DND-41 (cell line): Measurements from ENCODE around the gene CRIP1.

Source experiments
- ATAC-seq: fragments of 200-7000 bp; cut with Tn5 transposase; 3 replicates; pipeline ENCODE4 v1.9.1; 2021; ENCODE audit warnings: low read depth; ENCODE audit not compliant: insufficient read depth
- DNase-seq: peaks from one replicate; pipeline ENCODE4 v3.0.0-alpha.2; 2020
- H2AFZ ChIP-seq: 2 replicates; pipeline ENCODE4 v1.6.0; 2012; ENCODE audit warnings: low read depth, low read length
- H3K27ac ChIP-seq: 2 replicates; pipeline ENCODE4 v1.5.1; 2012; ENCODE audit warnings: low read length, inconsistent platforms
- H3K27me3 ChIP-seq: fragments of 200-600 bp; sonication (generic); 2 replicates; pipeline ENCODE4 v1.6.0; 2012; ENCODE audit warnings: low read length, mild to moderate bottlenecking, inconsistent platforms; ENCODE audit not compliant: insufficient read depth, poor library complexity
- H3K36me3 ChIP-seq: 2 replicates; pipeline ENCODE4 v1.5.1; 2012; ENCODE audit warnings: low read length, inconsistent platforms; ENCODE audit not compliant: insufficient read depth
- H3K4me1 ChIP-seq: 2 replicates; pipeline ENCODE4 v1.5.1; 2012; ENCODE audit warnings: mild to moderate bottlenecking, low read length; ENCODE audit not compliant: insufficient read depth
- H3K4me2 ChIP-seq: 2 replicates; pipeline ENCODE4 v1.6.0; 2012; ENCODE audit warnings: mild to moderate bottlenecking, moderate library complexity, low read length, inconsistent platforms; ENCODE audit not compliant: insufficient read depth
- H3K4me3 ChIP-seq, 2 experiments: fragments of 200-600 bp in 1 of 2; shearing (Covaris generic) in 1 of 2; 2 replicates each; pipeline ENCODE4 v1.5.1; 2012 to 2016; ENCODE audit warnings: inconsistent platforms in 2 of 2, low read length in 2 of 2, mild to moderate bottlenecking in 2 of 2, low read depth in 1 of 2, moderate library complexity in 1 of 2
- H3K79me2 ChIP-seq: 2 replicates; pipeline ENCODE4 v1.6.0; 2012; ENCODE audit warnings: low read length, inconsistent platforms; ENCODE audit not compliant: insufficient read depth
- H3K9ac ChIP-seq: 2 replicates; pipeline ENCODE4 v1.6.0; 2012; ENCODE audit warnings: low read depth, mild to moderate bottlenecking, inconsistent platforms, low read length, moderate library complexity
- H3K9me3 ChIP-seq: 2 replicates; pipeline ENCODE4 v1.5.1; 2012; ENCODE audit warnings: low read length, moderate library complexity, mild to moderate bottlenecking, inconsistent platforms; ENCODE audit not compliant: insufficient read depth, severe bottlenecking
- H4K20me1 ChIP-seq: 2 replicates; pipeline ENCODE4 v1.6.0; 2012; ENCODE audit warnings: low read length; ENCODE audit not compliant: insufficient read depth
- CTCF ChIP-seq: IDR thresholded peaks from 2 replicates; pipeline ENCODE4 v1.5.1; 2012; ENCODE audit warnings: borderline replicate concordance, low read length, moderate library complexity, mild to moderate bottlenecking; ENCODE audit not compliant: poor library complexity, severe bottlenecking; ENCODE audit errors: extremely low read depth
- EZH2 ChIP-seq: IDR thresholded peaks from 3 replicates; pipeline ENCODE4 v1.6.1; 2012; ENCODE audit warnings: borderline replicate concordance, low read depth, mild to moderate bottlenecking, moderate library complexity, low read length, inconsistent platforms; ENCODE audit not compliant: severe bottlenecking

Gene CRIP1

GRCh38 chr14:105500036-105500725, 13.5 kb downstream of the CRIP1 start:
- TF ChIP-seq CTCF (no peak), EZH2 (no peak)
- no peak for DNase-seq
- no peaks in the 10 kb centered on the region for H3K4me1 ChIP-seq
- H3K27ac ChIP-seq: no peak overlapping the region
- H3K36me3 ChIP-seq: peaks cover 25% of the 10 kb centered on the region
- ATAC-seq: no peak
- H3K9ac ChIP-seq: no peak overlapping the region
- H3K79me2 ChIP-seq: no peaks in the 10 kb centered on the region
- H2AFZ ChIP-seq: no peak overlapping the region
- H3K4me3 ChIP-seq: no peak overlapping the region
- H3K27me3 ChIP-seq: no peaks in the 10 kb centered on the region
- no peak overlapping the region for H3K4me2 ChIP-seq
- H4K20me1 ChIP-seq: peaks cover 33% of the 10 kb centered on the region
- no peaks in the 10 kb centered on the region for H3K9me3 ChIP-seq

- H3K9me3 ChIP-seq: no peaks in the 10 kb centered on the region
- H3K4me1 ChIP-seq: no peaks in the 10 kb centered on the region
- H3K9ac ChIP-seq: no peak overlapping the region
- no peaks in the 10 kb centered on the region for H3K27me3 ChIP-seq
- no peak overlapping the region for H2AFZ ChIP-seq
- no peak overlapping the region for H3K27ac ChIP-seq
- no peaks in the 10 kb centered on the region for H3K79me2 ChIP-seq
- no peak overlapping the region for H3K4me2 ChIP-seq
- no peak overlapping the region for H3K4me3 ChIP-seq
- H4K20me1 ChIP-seq: peaks cover 28% of the 10 kb centered on the region
- no peak for DNase-seq
- TF ChIP-seq CTCF (no peak), EZH2 (no peak)
- 0 out of 3 replicates have a peak, but pooled peaks have one; percentile 5 for ATAC-seq
- peaks cover 25% of the 10 kb centered on the region for H3K36me3 ChIP-seq
These were observed 14.0 kb downstream of the CRIP1 start for GRCh38 chr14:105500726-105501101.

GRCh38 chr14:105501504-105502291, 15.0 kb downstream of the CRIP1 start:
- Histone ChIP-seq H3K4me2 (no peak overlapping the region), H4K20me1 (peaks cover 19% of the 10 kb centered on the region), H3K4me1 (no peaks in the 10 kb centered on the region), H3K79me2 (no peaks in the 10 kb centered on the region), H3K9me3 (no peaks in the 10 kb centered on the region), H2AFZ (no peak overlapping the region), H3K36me3 (peaks cover 23% of the 10 kb centered on the region), H3K4me3 (no peak overlapping the region), H3K27me3 (no peaks in the 10 kb centered on the region), H3K27ac (no peak overlapping the region), H3K9ac (no peak overlapping the region)
- DNase-seq (no peak), ATAC-seq (no peak)
- TF ChIP-seq EZH2 (no peak), CTCF (no peak)
